Measurements from ENCODE around the gene SNHG17.

DNA sequence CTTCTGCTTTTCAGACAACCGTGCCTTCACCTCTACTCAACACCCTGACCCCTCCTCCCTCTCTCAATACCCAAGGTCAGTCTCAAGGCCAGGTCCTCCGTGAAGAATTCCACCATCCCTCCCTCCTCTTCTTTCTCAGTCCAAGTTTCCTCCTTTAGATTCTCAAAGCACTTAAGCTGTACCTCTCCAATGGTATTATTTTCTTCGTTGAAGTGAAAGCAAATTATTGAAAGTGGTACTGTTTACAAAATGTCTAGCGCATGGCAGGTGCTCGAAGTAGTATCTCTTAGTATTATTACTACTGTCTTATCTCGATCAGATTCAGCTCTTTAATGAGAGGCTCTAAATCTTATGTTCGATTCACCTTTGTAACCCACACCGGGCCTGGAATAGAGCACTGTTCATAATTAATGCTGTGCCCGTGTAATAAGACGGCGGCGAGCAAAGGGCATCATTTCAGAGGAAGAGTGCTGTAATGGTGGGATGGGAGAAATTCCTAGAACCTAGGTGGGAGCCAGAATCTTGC lies 36.9 kb upstream of the SNHG17 start:
- TF ChIP-seq CTCF (IDR thresholded peaks at IDR 0.05; ENCODE audit: insufficient read depth, low read length) (no peak), GABPA (IDR thresholded peaks at IDR 0.05; ENCODE audit: low read depth) (no peak)
- TF ChIP-seq, protein P1, sequence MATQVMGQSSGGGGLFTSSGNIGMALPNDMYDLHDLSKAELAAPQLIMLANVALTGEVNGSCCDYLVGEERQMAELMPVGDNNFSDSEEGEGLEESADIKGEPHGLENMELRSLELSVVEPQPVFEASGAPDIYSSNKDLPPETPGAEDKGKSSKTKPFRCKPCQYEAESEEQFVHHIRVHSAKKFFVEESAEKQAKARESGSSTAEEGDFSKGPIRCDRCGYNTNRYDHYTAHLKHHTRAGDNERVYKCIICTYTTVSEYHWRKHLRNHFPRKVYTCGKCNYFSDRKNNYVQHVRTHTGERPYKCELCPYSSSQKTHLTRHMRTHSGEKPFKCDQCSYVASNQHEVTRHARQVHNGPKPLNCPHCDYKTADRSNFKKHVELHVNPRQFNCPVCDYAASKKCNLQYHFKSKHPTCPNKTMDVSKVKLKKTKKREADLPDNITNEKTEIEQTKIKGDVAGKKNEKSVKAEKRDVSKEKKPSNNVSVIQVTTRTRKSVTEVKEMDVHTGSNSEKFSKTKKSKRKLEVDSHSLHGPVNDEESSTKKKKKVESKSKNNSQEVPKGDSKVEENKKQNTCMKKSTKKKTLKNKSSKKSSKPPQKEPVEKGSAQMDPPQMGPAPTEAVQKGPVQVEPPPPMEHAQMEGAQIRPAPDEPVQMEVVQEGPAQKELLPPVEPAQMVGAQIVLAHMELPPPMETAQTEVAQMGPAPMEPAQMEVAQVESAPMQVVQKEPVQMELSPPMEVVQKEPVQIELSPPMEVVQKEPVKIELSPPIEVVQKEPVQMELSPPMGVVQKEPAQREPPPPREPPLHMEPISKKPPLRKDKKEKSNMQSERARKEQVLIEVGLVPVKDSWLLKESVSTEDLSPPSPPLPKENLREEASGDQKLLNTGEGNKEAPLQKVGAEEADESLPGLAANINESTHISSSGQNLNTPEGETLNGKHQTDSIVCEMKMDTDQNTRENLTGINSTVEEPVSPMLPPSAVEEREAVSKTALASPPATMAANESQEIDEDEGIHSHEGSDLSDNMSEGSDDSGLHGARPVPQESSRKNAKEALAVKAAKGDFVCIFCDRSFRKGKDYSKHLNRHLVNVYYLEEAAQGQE (IDR thresholded peaks at IDR 0.05; ENCODE audit: insufficient replicate concordance, low read depth), result no peak
